ENCODE results near the gene C1orf74. TPM values are rescaled to one million over a fixed set of nuclear protein-coding genes. Genes with fewer than 3 reads are reported as not detected.

The C1orf74 gene
- total and polyA plus RNA-seq, 12 donors, result 0.98 to 5.4 (median 2.2) TPM

DNA sequence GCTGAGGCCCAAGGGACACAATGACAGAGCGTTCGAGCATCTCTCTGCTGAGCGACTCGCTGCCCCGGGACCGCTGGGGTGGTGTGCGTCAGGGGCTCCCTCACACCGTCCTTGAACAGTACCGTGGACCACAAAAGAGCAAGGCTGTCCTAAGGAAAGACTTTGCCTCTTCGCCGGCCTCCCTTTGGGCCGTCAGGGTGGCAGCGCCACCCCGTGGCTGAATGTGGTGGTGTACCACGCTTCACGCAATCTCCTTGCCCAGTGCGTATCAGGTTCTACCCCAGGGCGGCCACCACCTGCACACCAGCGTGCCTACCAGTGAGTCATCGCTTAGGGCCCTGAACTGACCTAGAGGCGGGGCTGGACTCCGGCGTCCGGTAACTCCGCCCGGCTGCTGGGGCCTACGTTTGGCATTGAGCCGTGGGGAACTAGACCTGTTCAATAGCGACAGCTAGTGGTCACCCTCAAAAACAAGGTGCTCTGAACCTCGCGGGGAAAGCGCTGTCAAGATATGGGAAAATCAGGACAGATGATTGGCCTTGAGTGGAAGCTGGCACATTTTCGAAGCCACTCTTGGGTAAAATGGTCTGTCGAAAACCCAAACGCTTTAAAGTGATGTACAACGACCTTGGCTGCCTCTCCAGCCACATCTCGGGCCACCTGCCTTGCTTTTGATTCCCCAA is 36.6 kb downstream of the C1orf74 start:
- WGBS, 4 donors, result 4 to 10% (median 7%) methylated on average over 19 to 37 of the region's 37 CpGs

DNA sequence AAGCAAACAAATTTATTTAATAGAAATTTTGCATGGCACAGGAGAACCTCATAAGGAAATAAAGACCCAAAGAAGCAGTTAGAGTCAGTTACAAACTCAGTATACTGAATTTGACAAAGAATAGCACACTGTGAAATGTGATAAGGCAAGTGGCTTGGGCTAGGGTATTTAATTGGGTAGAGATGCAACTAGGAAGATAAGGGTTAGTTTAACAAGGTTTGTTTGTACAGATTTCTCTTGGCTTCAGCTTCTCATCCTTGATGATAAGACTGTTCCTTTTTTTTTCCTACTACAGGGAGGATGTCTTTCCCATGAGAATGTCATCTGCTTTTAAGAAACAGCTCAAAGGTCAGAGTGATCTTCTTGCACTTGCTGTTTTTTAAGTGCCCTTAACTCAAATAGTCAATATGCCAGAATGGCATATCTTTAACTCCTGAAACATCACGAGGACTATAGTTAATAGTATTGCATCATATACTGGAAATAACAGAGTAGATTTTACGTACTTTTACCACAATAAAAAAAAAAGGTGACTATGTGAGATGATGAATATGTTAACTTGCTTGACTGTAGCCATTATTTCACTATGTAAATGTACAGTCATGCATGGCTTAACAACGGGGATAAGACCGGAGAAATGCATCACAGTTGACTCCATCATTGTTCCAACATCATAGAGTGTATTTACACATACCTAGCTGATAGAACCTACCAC is 37.8 kb downstream of the C1orf74 start:
- WGBS, 4 donors, result 65 to 74% (median 68%) methylated on average over 4 of the region's 4 CpGs
- TF ChIP-seq POLR2A (IDR thresholded peaks at IDR 0.05) (no peak), CTCF (IDR thresholded peaks at IDR 0.05) (no peak)
- Histone ChIP-seq H3K36me3 (replicated peaks in 1 of 2) (no peaks in the 10 kb centered on the region), H3K27ac (no peak overlapping the region), H3K4me3 (no peak overlapping the region), H3K27me3 (no peaks in the 10 kb centered on the region), H3K9me3 (replicated peaks in 1 of 3) (no peaks in the 10 kb centered on the region), H3K4me1 (replicated peaks in 1 of 2) (peaks cover 0 to 5% of the 10 kb centered on the region in 2 donors)
- no peak for DNase-seq
- intact Hi-C loops (cut with DNase I), result loop anchor here in 1 of 2 donors (5.0 to 10.0 kb wide), 3 partner anchors 52 to 169 kb away; no protein-coding TSS in a partner anchor

More for the DNA sequence above, 36.6 kb downstream of the C1orf74 start:
- Histone ChIP-seq H3K4me3 (peak overlapping the region in 1 of 4 donors; percentile 21), H3K9me3 (replicated peaks in 1 of 3) (no peaks in the 10 kb centered on the region), H3K27me3 (no peaks in the 10 kb centered on the region), H3K4me1 (replicated peaks in 1 of 2) (peaks cover 0 to 5% of the 10 kb centered on the region in 2 donors), H3K36me3 (replicated peaks in 1 of 2) (no peaks in the 10 kb centered on the region), H3K27ac (peak overlapping the region in 2 of 5 donors; percentile 38 to 39)
- TF ChIP-seq CTCF (IDR thresholded peaks at IDR 0.05), result peak; percentile 89 to 100 (median 98)
- no peak for TF ChIP-seq POLR2A (IDR thresholded peaks at IDR 0.05)
- peak; percentile 94 to 99 (median 99) for DNase-seq
- intact Hi-C loops (cut with DNase I), result loop anchor here in 1 of 2 donors (5.0 to 10.0 kb wide), 3 partner anchors 53 to 170 kb away; no protein-coding TSS in a partner anchor

DNA sequence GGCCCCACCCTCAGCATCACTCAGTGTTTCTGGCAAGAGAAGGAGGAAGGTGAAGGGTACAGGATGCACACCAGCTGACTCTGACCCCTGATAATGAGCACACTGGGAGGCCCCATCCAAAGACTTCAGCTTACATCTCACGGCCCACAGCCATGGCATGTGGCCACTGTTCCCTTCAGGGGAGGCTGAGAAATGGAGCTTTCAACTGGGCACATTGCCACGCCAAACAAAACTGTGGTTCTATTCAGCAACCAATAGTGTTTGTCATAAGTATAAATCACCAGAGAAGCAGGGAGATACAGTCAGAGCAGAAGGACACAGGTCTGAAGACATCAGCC is 41.2 kb downstream of the C1orf74 start:
- H3K27me3 ChIP-seq, result no peaks in the 10 kb centered on the region
- H3K4me3 ChIP-seq, result no peak overlapping the region
- no peaks in the 10 kb centered on the region for H3K36me3 ChIP-seq (replicated peaks in 1 of 2)
- WGBS, 4 donors, result 33 to 57% (median 55%) methylated on average over 2 of the region's 2 CpGs
- H3K9me3 ChIP-seq (replicated peaks in 1 of 3), result no peaks in the 10 kb centered on the region
- peaks cover 0 to 5% of the 10 kb centered on the region in 2 donors for H3K4me1 ChIP-seq (replicated peaks in 1 of 2)
- DNase-seq, result peak in 6 of 7 donors; percentile 27 to 69 (median 56)
- H3K27ac ChIP-seq, result peak overlapping the region in 1 of 5 donors; percentile 65
- intact Hi-C loops (cut with DNase I), result loop anchor here in 1 of 2 donors (10.0 kb wide), 2 partner anchors 48 to 118 kb away; no protein-coding TSS in a partner anchor
- TF ChIP-seq POLR2A (IDR thresholded peaks at IDR 0.05) (no peak), CTCF (IDR thresholded peaks at IDR 0.05) (no peak)

DNA sequence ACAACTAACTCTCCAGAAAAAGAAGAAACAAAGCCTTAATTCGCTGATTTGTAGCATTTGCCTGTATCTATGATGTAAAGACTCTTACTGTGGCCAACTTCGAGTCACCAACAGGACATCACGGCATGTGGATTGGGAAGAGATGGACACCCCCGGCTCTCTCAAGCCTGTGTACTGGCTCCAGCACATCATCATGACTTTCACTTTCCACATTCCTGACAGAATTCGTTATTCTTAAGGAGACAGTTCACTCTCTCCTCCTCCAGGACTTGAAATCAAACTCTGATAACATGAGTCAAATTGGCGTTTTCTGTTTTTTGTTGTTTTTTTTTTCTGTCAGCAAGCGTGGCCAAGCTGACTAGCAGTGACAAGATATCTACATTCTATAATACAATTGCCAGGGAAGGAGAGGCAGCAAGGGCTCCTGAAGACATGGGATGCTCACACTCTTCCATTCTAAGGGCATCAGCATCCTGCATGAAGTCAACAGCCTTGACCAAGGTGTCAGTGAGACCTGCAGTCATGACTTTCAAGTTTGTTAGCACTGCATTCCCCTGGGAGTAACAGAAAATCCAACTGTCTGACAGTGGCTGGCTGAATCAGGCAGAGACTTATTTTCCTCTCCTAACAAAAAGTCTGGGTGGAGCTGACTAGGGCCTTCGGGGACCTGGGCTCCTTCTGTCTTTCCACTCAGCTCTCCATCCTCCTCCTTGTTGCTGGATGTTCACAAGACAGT is 41.8 kb downstream of the C1orf74 start:
- DNase-seq, result peak in 1 of 7 donors; percentile 15
- H3K9me3 ChIP-seq (replicated peaks in 1 of 3), result no peaks in the 10 kb centered on the region
- TF ChIP-seq POLR2A (IDR thresholded peaks at IDR 0.05) (no peak), CTCF (IDR thresholded peaks at IDR 0.05) (peak in 2 of 6 experiments; percentile 13 to 17)
- 54 to 68% (median 61%) methylated on average over 8 of the region's 8 CpGs for WGBS, 4 donors
- peak overlapping the region in 3 of 5 donors; percentile 8 to 65 (median 41) for H3K27ac ChIP-seq
- intact Hi-C loops (cut with DNase I), result loop anchor here in 1 of 2 donors (10.0 kb wide), 2 partner anchors 48 to 118 kb away; no protein-coding TSS in a partner anchor
- H3K4me1 ChIP-seq (replicated peaks in 1 of 2), result peaks cover 0 to 5% of the 10 kb centered on the region in 2 donors
- H3K4me3 ChIP-seq, result no peak overlapping the region
- no peaks in the 10 kb centered on the region for H3K27me3 ChIP-seq
- no peaks in the 10 kb centered on the region for H3K36me3 ChIP-seq (replicated peaks in 1 of 2)
